ENCODE results near the gene PTH1R.
"Not testable (repeated sequence)": the region's sequence is repeated elsewhere in the genome, so short reads cannot be mapped to it uniquely, and the experiment has no call there.

Gene PTH1R

GRCh38 chr3:46908986-46909534 is 31.5 kb downstream of the PTH1R start:
- Histone ChIP-seq H4K20me1 (ENCODE audit: control insufficient read depth, insufficient read depth, low read depth, low read length) (no peaks in the 10 kb centered on the region), H3K4me3 (ENCODE audit: low read length) (no peak overlapping the region), H3K27ac (ENCODE audit: low read depth, low read length) (no peak overlapping the region), H3K9me2 (replicated peaks; ENCODE audit: control insufficient read depth, low read length) (no peaks in the 10 kb centered on the region), H3K9me3 (ENCODE audit: control insufficient read depth, insufficient read depth, low read length) (no peaks in the 10 kb centered on the region), H3F3A (ENCODE audit: control insufficient read depth, insufficient read depth) (peaks cover 3% of the 10 kb centered on the region; the same call in 1 of the 2 replicates), H3K36me3 (ENCODE audit: control insufficient read depth, low read length) (no peaks in the 10 kb centered on the region), H3K27me3 (ENCODE audit: control insufficient read depth, low read length) (no peaks in the 10 kb centered on the region), H3K79me2 (ENCODE audit: control insufficient read depth, low read length) (no peaks in the 10 kb centered on the region), H3K4me1 (ENCODE audit: control insufficient read depth, low read length) (peaks cover 9% of the 10 kb centered on the region), H3K4me2 (ENCODE audit: low read length) (peak overlapping the region; percentile 8; the same call in 1 of the 2 replicates)
- TF ChIP-seq, protein P1, sequence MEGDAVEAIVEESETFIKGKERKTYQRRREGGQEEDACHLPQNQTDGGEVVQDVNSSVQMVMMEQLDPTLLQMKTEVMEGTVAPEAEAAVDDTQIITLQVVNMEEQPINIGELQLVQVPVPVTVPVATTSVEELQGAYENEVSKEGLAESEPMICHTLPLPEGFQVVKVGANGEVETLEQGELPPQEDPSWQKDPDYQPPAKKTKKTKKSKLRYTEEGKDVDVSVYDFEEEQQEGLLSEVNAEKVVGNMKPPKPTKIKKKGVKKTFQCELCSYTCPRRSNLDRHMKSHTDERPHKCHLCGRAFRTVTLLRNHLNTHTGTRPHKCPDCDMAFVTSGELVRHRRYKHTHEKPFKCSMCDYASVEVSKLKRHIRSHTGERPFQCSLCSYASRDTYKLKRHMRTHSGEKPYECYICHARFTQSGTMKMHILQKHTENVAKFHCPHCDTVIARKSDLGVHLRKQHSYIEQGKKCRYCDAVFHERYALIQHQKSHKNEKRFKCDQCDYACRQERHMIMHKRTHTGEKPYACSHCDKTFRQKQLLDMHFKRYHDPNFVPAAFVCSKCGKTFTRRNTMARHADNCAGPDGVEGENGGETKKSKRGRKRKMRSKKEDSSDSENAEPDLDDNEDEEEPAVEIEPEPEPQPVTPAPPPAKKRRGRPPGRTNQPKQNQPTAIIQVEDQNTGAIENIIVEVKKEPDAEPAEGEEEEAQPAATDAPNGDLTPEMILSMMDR (IDR thresholded peaks at IDR 0.05; ENCODE audit: low read depth, low read length, poor library complexity, severe bottlenecking): no peak
- no peak for TF ChIP-seq EZH2phosphoT487 (IDR thresholded peaks at IDR 0.05; ENCODE audit: borderline replicate concordance, low read length)

DNA sequence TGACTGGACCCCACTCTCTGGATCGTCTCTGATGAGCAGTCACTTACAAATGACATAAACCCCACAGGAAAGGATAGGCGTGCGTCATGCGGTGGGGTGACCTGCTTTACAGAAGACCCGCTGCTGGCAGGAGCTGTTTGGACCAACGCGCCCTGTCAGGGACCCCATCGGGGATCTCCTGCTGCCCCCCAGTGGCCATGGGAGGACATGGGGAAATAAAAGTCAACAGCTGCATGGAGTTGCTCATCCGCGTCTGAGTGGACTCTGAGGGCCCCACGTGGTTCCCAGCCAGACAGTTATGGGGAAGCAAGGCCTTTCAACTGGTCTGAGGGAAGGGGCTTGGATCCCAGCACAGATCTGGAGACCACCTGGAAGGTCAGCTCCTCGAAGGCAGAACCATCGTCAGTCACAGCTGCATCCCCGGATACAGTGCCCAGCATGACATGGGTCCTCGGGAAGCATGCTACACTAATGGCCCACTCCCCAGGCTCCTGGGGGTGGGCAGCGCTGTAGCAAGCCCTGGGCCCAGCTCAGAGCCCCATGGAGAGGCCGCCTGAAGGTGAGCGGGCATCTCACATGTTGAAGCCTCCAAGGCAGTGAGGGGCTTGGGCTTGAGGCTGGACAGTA is 32.1 kb downstream of the PTH1R start:
- Histone ChIP-seq H3K36me3 (ENCODE audit: control insufficient read depth, low read length) (no peaks in the 10 kb centered on the region), H3K9me3 (ENCODE audit: control insufficient read depth, insufficient read depth, low read length) (no peaks in the 10 kb centered on the region), H3K4me2 (ENCODE audit: low read length) (peak overlapping the region; percentile 8; the same call in 1 of the 2 replicates), H3K27ac (ENCODE audit: low read depth, low read length) (no peak overlapping the region), H3F3A (ENCODE audit: control insufficient read depth, insufficient read depth) (peaks cover 3% of the 10 kb centered on the region; the same call in 1 of the 2 replicates), H3K4me3 (ENCODE audit: low read length) (no peak overlapping the region), H3K79me2 (ENCODE audit: control insufficient read depth, low read length) (no peaks in the 10 kb centered on the region), H4K20me1 (ENCODE audit: control insufficient read depth, insufficient read depth, low read depth, low read length) (no peaks in the 10 kb centered on the region), H3K4me1 (ENCODE audit: control insufficient read depth, low read length) (peaks cover 9% of the 10 kb centered on the region), H3K27me3 (ENCODE audit: control insufficient read depth, low read length) (no peaks in the 10 kb centered on the region), H3K9me2 (replicated peaks; ENCODE audit: control insufficient read depth, low read length) (no peaks in the 10 kb centered on the region)
- TF ChIP-seq, protein P1 (IDR thresholded peaks at IDR 0.05; ENCODE audit: low read depth, low read length, poor library complexity, severe bottlenecking): peak; percentile 90
- TF ChIP-seq EZH2phosphoT487 (IDR thresholded peaks at IDR 0.05; ENCODE audit: borderline replicate concordance, low read length): no peak

GRCh38 chr3:46910166-46910760 is 32.7 kb downstream of the PTH1R start:
- H3K27ac ChIP-seq (ENCODE audit: low read depth, low read length): no peak overlapping the region
- no peaks in the 10 kb centered on the region for H3K27me3 ChIP-seq (ENCODE audit: control insufficient read depth, low read length)
- no peak overlapping the region for H3K4me2 ChIP-seq (ENCODE audit: low read length)
- H4K20me1 ChIP-seq (ENCODE audit: control insufficient read depth, insufficient read depth, low read depth, low read length): no peaks in the 10 kb centered on the region
- H3K36me3 ChIP-seq (ENCODE audit: control insufficient read depth, low read length): no peaks in the 10 kb centered on the region
- H3K4me1 ChIP-seq (ENCODE audit: control insufficient read depth, low read length): peaks cover 9% of the 10 kb centered on the region
- H3K9me3 ChIP-seq (ENCODE audit: control insufficient read depth, insufficient read depth, low read length): no peaks in the 10 kb centered on the region
- no peaks in the 10 kb centered on the region for H3K9me2 ChIP-seq (replicated peaks; ENCODE audit: control insufficient read depth, low read length)
- H3F3A ChIP-seq (ENCODE audit: control insufficient read depth, insufficient read depth): peaks cover 3% of the 10 kb centered on the region; the same call in 1 of the 2 replicates
- no peak overlapping the region for H3K4me3 ChIP-seq (ENCODE audit: low read length)
- no peak for TF ChIP-seq EZH2phosphoT487 (IDR thresholded peaks at IDR 0.05; ENCODE audit: borderline replicate concordance, low read length)
- TF ChIP-seq, protein P1 (IDR thresholded peaks at IDR 0.05; ENCODE audit: low read depth, low read length, poor library complexity, severe bottlenecking): no peak
- H3K79me2 ChIP-seq (ENCODE audit: control insufficient read depth, low read length): no peaks in the 10 kb centered on the region

GRCh38 chr3:46910914-46911313 is 33.4 kb downstream of the PTH1R start:
- H3F3A ChIP-seq (ENCODE audit: control insufficient read depth, insufficient read depth); H4K20me1 ChIP-seq (ENCODE audit: control insufficient read depth, insufficient read depth, low read depth, low read length); H3K36me3 ChIP-seq (ENCODE audit: control insufficient read depth, low read length); H3K4me2 ChIP-seq (ENCODE audit: low read length); H3K4me3 ChIP-seq (ENCODE audit: low read length); H3K9me3 ChIP-seq (ENCODE audit: control insufficient read depth, insufficient read depth, low read length); H3K9me2 ChIP-seq (replicated peaks; ENCODE audit: control insufficient read depth, low read length); H3K27ac ChIP-seq (ENCODE audit: low read depth, low read length); H3K27me3 ChIP-seq (ENCODE audit: control insufficient read depth, low read length); H3K4me1 ChIP-seq (ENCODE audit: control insufficient read depth, low read length); H3K79me2 ChIP-seq (ENCODE audit: control insufficient read depth, low read length): not testable (repeated sequence)
